H9 (cell line): ENCODE data around the gene HS3ST6. TPM values are rescaled to one million over a fixed set of nuclear protein-coding genes. Genes with fewer than 3 reads are reported as not detected.
"Not testable (repeated sequence)": the region's sequence is repeated elsewhere in the genome, so short reads cannot be mapped to it uniquely, and the experiment has no call there.

ENCODE experiments used
- DNase-seq: peaks from one replicate; pipeline ENCODE4 v3.0.0-alpha.2; 2017
- H2AFZ ChIP-seq: one replicate; pipeline ENCODE4 v1.6.1; 2013; ENCODE audit warnings: mild to moderate bottlenecking, low read length, control low read depth, moderate library complexity
- H2AK5ac ChIP-seq: 2 replicates; pipeline ENCODE4 v1.6.1; 2013; ENCODE audit warnings: low read length, control low read depth, mixed read lengths; ENCODE audit not compliant: insufficient read length
- H2BK120ac ChIP-seq: one replicate; pipeline ENCODE4 v1.6.1; 2013; ENCODE audit warnings: low read depth, mild to moderate bottlenecking, low read length, control low read depth, inconsistent platforms; ENCODE audit not compliant: poor library complexity, severe bottlenecking
- H2BK12ac ChIP-seq: 2 replicates; pipeline ENCODE4 v1.6.1; 2013; ENCODE audit warnings: low read length, control low read depth, mixed read lengths, low read depth; ENCODE audit not compliant: insufficient read length
- H2BK15ac ChIP-seq: 2 replicates; pipeline ENCODE4 v1.6.1; 2013; ENCODE audit warnings: low read depth, low read length, control low read depth
- H2BK20ac ChIP-seq: one replicate; pipeline ENCODE4 v1.6.1; 2013; ENCODE audit warnings: low read depth, mild to moderate bottlenecking, low read length, control low read depth, inconsistent platforms; ENCODE audit not compliant: poor library complexity, severe bottlenecking
- H2BK5ac ChIP-seq: 2 replicates; pipeline ENCODE4 v1.6.1; 2013; ENCODE audit warnings: low read length, control low read depth, mixed read lengths; ENCODE audit not compliant: insufficient read length
- H3K14ac ChIP-seq: 2 replicates; pipeline ENCODE4 v1.6.1; 2013; ENCODE audit warnings: low read length, control low read depth; ENCODE audit not compliant: insufficient read depth
- H3K18ac ChIP-seq: 2 replicates; pipeline ENCODE4 v1.6.1; 2013; ENCODE audit warnings: low read depth, mild to moderate bottlenecking, mixed read lengths, low read length, control low read depth; ENCODE audit not compliant: insufficient read length
- H3K23ac ChIP-seq: 2 replicates; pipeline ENCODE4 v1.6.1; 2013; ENCODE audit warnings: low read length, control low read depth, mixed read lengths, low read depth; ENCODE audit not compliant: insufficient read length
- H3K23me2 ChIP-seq: 2 replicates; pipeline ENCODE4 v1.6.1; 2013; ENCODE audit warnings: low read depth, mild to moderate bottlenecking, mixed read lengths, low read length, control low read depth; ENCODE audit not compliant: insufficient read length, poor library complexity, severe bottlenecking
- H3K27ac ChIP-seq: 2 replicates; pipeline ENCODE4 v1.5.1; 2013; ENCODE audit warnings: low read length, control low read depth, mixed read lengths, low read depth; ENCODE audit not compliant: insufficient read length
- H3K27me3 ChIP-seq: 2 replicates; pipeline ENCODE4 v1.6.1; 2013; ENCODE audit warnings: low read length, control low read depth, inconsistent platforms; ENCODE audit not compliant: insufficient read depth
- H3K4ac ChIP-seq: 2 replicates; pipeline ENCODE4 v1.6.1; 2013; ENCODE audit warnings: low read depth, mild to moderate bottlenecking, control low read depth, inconsistent platforms, low read length, moderate library complexity
- H3K4me1 ChIP-seq: 2 replicates; pipeline ENCODE4 v1.6.1; 2013; ENCODE audit warnings: low read length, control low read depth, inconsistent platforms; ENCODE audit not compliant: insufficient read depth
- H3K4me2 ChIP-seq: 2 replicates; pipeline ENCODE4 v1.6.1; 2013; ENCODE audit warnings: low read length, control low read depth, mixed read lengths; ENCODE audit not compliant: insufficient read length, insufficient read depth
- H3K56ac ChIP-seq: 2 replicates; pipeline ENCODE4 v1.6.1; 2013; ENCODE audit warnings: low read depth, mild to moderate bottlenecking, mixed read lengths, low read length, control low read depth; ENCODE audit not compliant: insufficient read length
- H3K79me1 ChIP-seq: 2 replicates; pipeline ENCODE4 v1.6.1; 2013; ENCODE audit warnings: low read depth, mild to moderate bottlenecking, moderate library complexity, low read length, control low read depth, inconsistent platforms; ENCODE audit not compliant: insufficient read depth, poor library complexity, severe bottlenecking
- H3K79me2 ChIP-seq: 2 replicates; pipeline ENCODE4 v1.6.1; 2013; ENCODE audit warnings: low read length, control low read depth, inconsistent platforms; ENCODE audit not compliant: insufficient read depth
- H3K9ac ChIP-seq: 2 replicates; pipeline ENCODE4 v1.6.1; 2013; ENCODE audit warnings: low read length, control low read depth, mixed read lengths; ENCODE audit not compliant: insufficient read length; ENCODE audit errors: extremely low read depth
- H3K9me3 ChIP-seq: one replicate; pipeline ENCODE4 v1.6.1; 2013; ENCODE audit warnings: low read depth, low read length, inconsistent platforms; ENCODE audit not compliant: control insufficient read depth
- H3T11ph ChIP-seq: one replicate; pipeline ENCODE4 v1.6.1; 2013; ENCODE audit warnings: mild to moderate bottlenecking, low read length, control low read depth, inconsistent platforms
- H4K20me1 ChIP-seq: one replicate; pipeline ENCODE4 v1.6.1; 2013; ENCODE audit not compliant: control insufficient read depth, insufficient read length, insufficient read depth
- H4K5ac ChIP-seq: 2 replicates; pipeline ENCODE4 v1.6.1; 2013; ENCODE audit warnings: low read depth, mild to moderate bottlenecking, mixed read lengths, low read length, control low read depth; ENCODE audit not compliant: insufficient read length
- H4K8ac ChIP-seq: replicated peaks from 2 replicates; pipeline ENCODE4 v1.6.1; 2013; ENCODE audit warnings: low read length, control low read depth, mixed read lengths, low read depth; ENCODE audit not compliant: insufficient read length
- H4K91ac ChIP-seq: 2 replicates; pipeline ENCODE4 v1.6.1; 2013; ENCODE audit warnings: low read depth, mild to moderate bottlenecking, moderate library complexity, mixed read lengths, low read length, control low read depth; ENCODE audit not compliant: insufficient read length
- H3K27ac Mint-ChIP-seq, 3 experiments: 2 replicates in 2 of 3; 3 replicates in 1 of 3; pipeline ENCODE4 v1.8.0; 2020 to 2021; ENCODE audit warnings: mixed read lengths in 3 of 3, mild to moderate bottlenecking in 1 of 3, moderate library complexity in 1 of 3
- H3K27me3 Mint-ChIP-seq: 2 replicates; pipeline ENCODE4 v1.8.0; 2021; ENCODE audit warnings: low read depth, mild to moderate bottlenecking, moderate library complexity, mixed read lengths
- H3K36me3 Mint-ChIP-seq, 3 experiments: 2 replicates in 2 of 3; 3 replicates in 1 of 3; pipeline ENCODE4 v1.8.0; 2020 to 2021; ENCODE audit warnings: low read depth in 3 of 3, mixed read lengths in 3 of 3; ENCODE audit not compliant: insufficient read depth in 1 of 3
- H3K4me1 Mint-ChIP-seq, 2 experiments: 2 replicates each; pipeline ENCODE4 v1.8.0; 2020; ENCODE audit warnings: mixed read lengths in 2 of 2
- H3K4me3 Mint-ChIP-seq, 2 experiments: 2 replicates in 1 of 2; 3 replicates in 1 of 2; pipeline ENCODE4 v1.8.0; 2020 to 2021; ENCODE audit warnings: mild to moderate bottlenecking in 2 of 2, mixed read lengths in 2 of 2, moderate library complexity in 1 of 2
- H3K9me3 Mint-ChIP-seq, 2 experiments: 2 replicates in 1 of 2; 3 replicates in 1 of 2; pipeline ENCODE4 v1.8.0; 2020; ENCODE audit warnings: mild to moderate bottlenecking in 2 of 2, mixed read lengths in 2 of 2, moderate library complexity in 1 of 2
- CTCF ChIP-seq: fragments of 200-600 bp; sonication (generic); conservative IDR thresholded peaks from 3 replicates; pipeline ENCODE4 v1.8.0; 2021; ENCODE audit warnings: antibody characterized with exemption, mild to moderate bottlenecking
- WGBS: extraction: QIAGEN DNeasy Blood & Tissue Kit; methylation state at CpG from one replicate; pipeline ENCODE4 v1.1.7; 2013; ENCODE audit warnings: missing lambda C conversion rate, low lambda C conversion rate, mixed read lengths; ENCODE audit not compliant: insufficient read length; ENCODE audit errors: extremely low coverage; 5-methylcytosine and 5-hydroxymethylcytosine counted together
- total RNA-seq: library from RNA; stranded (reverse); gene quantifications from 2 replicates; pipeline ENCODE4 v1.2.1, GENCODE V29; 2021

Gene HS3ST6
- total RNA-seq, 1 experiment from 2014 or later: not detected

DNA sequence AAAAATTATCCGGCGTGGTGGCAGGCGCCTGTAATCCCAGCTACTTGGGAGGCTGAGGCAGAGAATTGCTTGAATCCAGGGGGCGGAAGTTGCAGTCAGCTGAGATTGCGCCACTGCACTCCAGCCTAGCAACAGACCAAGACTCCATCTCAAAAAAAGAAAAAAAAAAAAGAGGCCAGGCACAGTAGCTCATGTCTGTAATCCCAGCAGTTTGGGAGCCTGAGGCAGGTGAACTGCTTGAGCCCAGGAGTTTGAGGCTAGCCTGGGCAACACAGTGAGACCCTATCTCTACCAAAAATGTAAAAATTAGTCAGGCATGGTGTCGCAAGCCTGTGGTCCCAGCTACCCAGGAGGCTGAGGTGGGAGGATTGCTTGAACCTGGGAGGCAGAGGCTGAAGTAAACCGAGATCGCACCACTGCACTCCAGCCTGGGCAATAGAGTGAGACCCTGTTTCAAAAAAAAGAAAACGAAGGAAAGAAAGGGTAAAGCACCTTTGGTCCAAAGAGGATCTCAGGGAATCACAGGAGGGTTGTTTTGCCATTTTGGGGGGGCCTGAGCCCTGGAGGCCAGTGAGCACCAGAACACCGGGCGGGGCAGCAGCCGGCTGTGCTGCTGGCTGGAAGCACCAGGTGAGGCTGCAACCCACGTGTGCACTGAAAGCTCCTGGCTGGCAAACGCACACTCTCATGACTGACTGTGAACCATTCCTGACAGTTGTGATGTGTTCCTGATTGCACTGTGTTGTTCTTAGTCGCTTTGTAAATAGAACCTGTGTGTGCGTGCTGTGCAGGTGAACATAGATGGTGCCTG is 18.4 kb downstream of the HS3ST6 start:
- H3K4ac ChIP-seq: no peak overlapping the region
- Mint-ChIP-seq H3K36me3 (no peaks in the 10 kb centered on the region), H3K4me3 (no peak overlapping the region), H3K27ac (no peak overlapping the region; a peak in 1 of 7 replicates), H3K4me1 (peaks cover 0 to 3% of the 10 kb centered on the region in 2 experiments; a peak in 2 of 4 replicates), H3K9me3 (no peaks in the 10 kb centered on the region; a peak in 1 of 5 replicates), H3K27me3 (peaks cover 52% of the 10 kb centered on the region)
- H3K14ac ChIP-seq: no peak overlapping the region
- H3K79me2 ChIP-seq: no peaks in the 10 kb centered on the region
- H2AFZ ChIP-seq: no peak overlapping the region
- H3K56ac ChIP-seq: no peak overlapping the region
- no peak overlapping the region for H2BK15ac ChIP-seq
- H2BK20ac ChIP-seq: no peak overlapping the region
- H3T11ph ChIP-seq: no peak overlapping the region
- no peaks in the 10 kb centered on the region for H4K20me1 ChIP-seq
- no peak overlapping the region for H2BK120ac ChIP-seq
- H2BK5ac ChIP-seq: no peak overlapping the region
- DNase-seq: no peak
- H3K27ac ChIP-seq: no peak overlapping the region
- H3K18ac ChIP-seq: no peak overlapping the region
- H3K27me3 ChIP-seq: no peaks in the 10 kb centered on the region
- no peaks in the 10 kb centered on the region for H3K79me1 ChIP-seq
- no peak overlapping the region for H4K5ac ChIP-seq
- no peak overlapping the region for H3K23ac ChIP-seq
- no peak overlapping the region for H2AK5ac ChIP-seq
- H4K91ac ChIP-seq: no peak overlapping the region
- H3K4me2 ChIP-seq: no peak overlapping the region
- H3K4me1 ChIP-seq: no peaks in the 10 kb centered on the region
- no peak overlapping the region for H2BK12ac ChIP-seq
- H3K9me3 ChIP-seq: no peaks in the 10 kb centered on the region
- no CpG with 5 or more reads among the region's 16 CpGs for WGBS
- H3K23me2 ChIP-seq: no peaks in the 10 kb centered on the region
- no peak overlapping the region for H3K9ac ChIP-seq
- H4K8ac ChIP-seq: no peak overlapping the region
- no peak for TF ChIP-seq CTCF

DNA sequence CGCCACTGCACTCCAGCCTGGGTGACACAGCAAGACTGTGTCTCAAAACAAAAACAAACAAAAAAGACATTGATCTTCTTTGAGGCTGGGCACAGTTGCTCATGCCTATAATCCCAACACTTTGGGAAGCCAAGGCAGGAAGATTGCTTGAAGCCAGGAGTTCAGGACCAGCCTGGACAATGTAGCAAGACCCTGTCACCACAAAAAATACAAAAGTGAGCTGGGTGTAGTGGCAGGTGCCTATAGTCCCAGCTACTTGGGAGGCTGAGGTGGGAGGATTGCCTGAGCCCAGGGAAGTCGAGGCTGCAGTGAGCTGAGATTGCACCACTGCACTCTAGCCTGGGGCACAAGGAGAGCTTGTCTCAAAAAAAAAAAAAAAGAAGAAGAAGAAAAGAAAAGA is 20.5 kb downstream of the HS3ST6 start:
- H3K14ac ChIP-seq, H4K5ac ChIP-seq, H3K4me3 Mint-ChIP-seq, H3K23ac ChIP-seq, H3K4me1 Mint-ChIP-seq, H3K27me3 ChIP-seq, DNase-seq, H3K4me2 ChIP-seq, H2AFZ ChIP-seq, H3K4ac ChIP-seq, H3K79me1 ChIP-seq, H4K8ac ChIP-seq, H3K9me3 Mint-ChIP-seq, H2BK5ac ChIP-seq, H3K79me2 ChIP-seq, H2BK20ac ChIP-seq, H3K4me1 ChIP-seq, H2AK5ac ChIP-seq, H3K9me3 ChIP-seq, H3K56ac ChIP-seq, H4K20me1 ChIP-seq, H2BK120ac ChIP-seq, H3K27ac Mint-ChIP-seq, H3K18ac ChIP-seq, H3K36me3 Mint-ChIP-seq, H3K27ac ChIP-seq, H4K91ac ChIP-seq, H3K23me2 ChIP-seq, H3K9ac ChIP-seq, H3T11ph ChIP-seq, H2BK15ac ChIP-seq, H2BK12ac ChIP-seq: not testable (repeated sequence)
- H3K27me3 Mint-ChIP-seq: peaks cover 45% of the 10 kb centered on the region
- WGBS: no CpG with 5 or more reads among the region's 2 CpGs
